Measurements from ENCODE around the gene GAB2.

The GAB2 gene

GRCh38 chr11:78180751-78181150, 236.9 kb downstream of the GAB2 start:
- no peak for TF ChIP-seq SIN3A (IDR thresholded peaks at IDR 0.05; ENCODE audit: borderline replicate concordance, insufficient read depth, low read length)
- no peak for TF ChIP-seq POLR2AphosphoS5 (IDR thresholded peaks at IDR 0.05; ENCODE audit: low read depth, low read length)
- TF ChIP-seq, protein P1, sequence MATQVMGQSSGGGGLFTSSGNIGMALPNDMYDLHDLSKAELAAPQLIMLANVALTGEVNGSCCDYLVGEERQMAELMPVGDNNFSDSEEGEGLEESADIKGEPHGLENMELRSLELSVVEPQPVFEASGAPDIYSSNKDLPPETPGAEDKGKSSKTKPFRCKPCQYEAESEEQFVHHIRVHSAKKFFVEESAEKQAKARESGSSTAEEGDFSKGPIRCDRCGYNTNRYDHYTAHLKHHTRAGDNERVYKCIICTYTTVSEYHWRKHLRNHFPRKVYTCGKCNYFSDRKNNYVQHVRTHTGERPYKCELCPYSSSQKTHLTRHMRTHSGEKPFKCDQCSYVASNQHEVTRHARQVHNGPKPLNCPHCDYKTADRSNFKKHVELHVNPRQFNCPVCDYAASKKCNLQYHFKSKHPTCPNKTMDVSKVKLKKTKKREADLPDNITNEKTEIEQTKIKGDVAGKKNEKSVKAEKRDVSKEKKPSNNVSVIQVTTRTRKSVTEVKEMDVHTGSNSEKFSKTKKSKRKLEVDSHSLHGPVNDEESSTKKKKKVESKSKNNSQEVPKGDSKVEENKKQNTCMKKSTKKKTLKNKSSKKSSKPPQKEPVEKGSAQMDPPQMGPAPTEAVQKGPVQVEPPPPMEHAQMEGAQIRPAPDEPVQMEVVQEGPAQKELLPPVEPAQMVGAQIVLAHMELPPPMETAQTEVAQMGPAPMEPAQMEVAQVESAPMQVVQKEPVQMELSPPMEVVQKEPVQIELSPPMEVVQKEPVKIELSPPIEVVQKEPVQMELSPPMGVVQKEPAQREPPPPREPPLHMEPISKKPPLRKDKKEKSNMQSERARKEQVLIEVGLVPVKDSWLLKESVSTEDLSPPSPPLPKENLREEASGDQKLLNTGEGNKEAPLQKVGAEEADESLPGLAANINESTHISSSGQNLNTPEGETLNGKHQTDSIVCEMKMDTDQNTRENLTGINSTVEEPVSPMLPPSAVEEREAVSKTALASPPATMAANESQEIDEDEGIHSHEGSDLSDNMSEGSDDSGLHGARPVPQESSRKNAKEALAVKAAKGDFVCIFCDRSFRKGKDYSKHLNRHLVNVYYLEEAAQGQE (IDR thresholded peaks at IDR 0.05; ENCODE audit: insufficient read depth in 1 of 2, low read depth in 2 of 2, low read length in 2 of 2), result no peak
- TF ChIP-seq TAF1 (IDR thresholded peaks at IDR 0.05; ENCODE audit: borderline replicate concordance, insufficient read depth, low read length), result no peak
- TF ChIP-seq FOXP2 (optimal IDR thresholded peaks at IDR 0.05; ENCODE audit: borderline replicate concordance, extremely low read depth, extremely low read length, insufficient read depth), result no peak

DNA sequence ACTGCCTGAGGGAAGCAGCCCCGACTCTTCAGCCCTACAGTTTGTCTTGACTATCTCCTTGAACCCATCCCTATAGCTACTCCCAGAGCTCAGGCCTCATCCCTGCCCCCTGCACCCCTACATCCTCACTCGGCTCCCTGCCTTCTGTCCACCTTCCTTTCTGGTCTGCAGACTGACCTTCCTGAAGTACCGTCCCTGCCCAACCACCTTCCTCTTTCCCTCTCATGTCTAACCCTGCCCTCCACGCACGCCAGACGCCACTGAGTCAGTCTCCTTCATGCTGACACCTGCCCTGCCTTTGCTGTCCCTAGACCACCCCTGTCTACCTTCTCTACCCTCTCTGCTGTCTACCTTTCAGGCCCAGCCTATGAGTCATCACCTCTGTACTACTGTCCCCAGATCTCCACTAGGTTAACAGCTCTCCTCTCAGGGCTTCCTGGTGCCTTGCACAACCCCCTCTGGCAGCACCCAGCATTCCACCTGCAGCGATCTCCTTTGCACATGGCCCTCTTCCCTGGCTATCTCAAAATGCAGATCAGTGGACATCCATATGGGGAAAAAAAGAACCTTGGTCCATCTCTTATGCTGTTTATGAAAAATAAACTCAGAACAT, 238.1 kb downstream of the GAB2 start:
- TF ChIP-seq FOXP2 (optimal IDR thresholded peaks at IDR 0.05; ENCODE audit: borderline replicate concordance, extremely low read depth, extremely low read length, insufficient read depth) (no peak), SIN3A (IDR thresholded peaks at IDR 0.05; ENCODE audit: borderline replicate concordance, insufficient read depth, low read length) (no peak), POLR2AphosphoS5 (IDR thresholded peaks at IDR 0.05; ENCODE audit: low read depth, low read length) (no peak), TAF1 (IDR thresholded peaks at IDR 0.05; ENCODE audit: borderline replicate concordance, insufficient read depth, low read length) (no peak)
- TF ChIP-seq, protein P1 (IDR thresholded peaks at IDR 0.05; ENCODE audit: insufficient read depth in 1 of 2, low read depth in 2 of 2, low read length in 2 of 2), result no peak

GRCh38 chr11:78177216-78177615, 240.4 kb downstream of the GAB2 start:
- TF ChIP-seq TAF1 (IDR thresholded peaks at IDR 0.05; ENCODE audit: borderline replicate concordance, insufficient read depth, low read length), result no peak
- no peak for TF ChIP-seq POLR2AphosphoS5 (IDR thresholded peaks at IDR 0.05; ENCODE audit: low read depth, low read length)
- no peak for TF ChIP-seq SIN3A (IDR thresholded peaks at IDR 0.05; ENCODE audit: borderline replicate concordance, insufficient read depth, low read length)
- TF ChIP-seq, protein P1 (IDR thresholded peaks at IDR 0.05; ENCODE audit: insufficient read depth in 1 of 2, low read depth in 2 of 2, low read length in 2 of 2), result no peak
- no peak for TF ChIP-seq FOXP2 (optimal IDR thresholded peaks at IDR 0.05; ENCODE audit: borderline replicate concordance, extremely low read depth, extremely low read length, insufficient read depth)

- TF ChIP-seq POLR2AphosphoS5 (IDR thresholded peaks at IDR 0.05; ENCODE audit: low read depth, low read length), result no peak
- TF ChIP-seq SIN3A (IDR thresholded peaks at IDR 0.05; ENCODE audit: borderline replicate concordance, insufficient read depth, low read length), result no peak
- no peak for TF ChIP-seq TAF1 (IDR thresholded peaks at IDR 0.05; ENCODE audit: borderline replicate concordance, insufficient read depth, low read length)
- TF ChIP-seq, protein P1 (IDR thresholded peaks at IDR 0.05; ENCODE audit: insufficient read depth in 1 of 2, low read depth in 2 of 2, low read length in 2 of 2), result no peak
- TF ChIP-seq FOXP2 (optimal IDR thresholded peaks at IDR 0.05; ENCODE audit: borderline replicate concordance, extremely low read depth, extremely low read length, insufficient read depth), result no peak
Observed at GRCh38 chr11:78176605-78177141, 240.9 kb downstream of the GAB2 start.
